Panc1 (cell line): ENCODE data around the gene ZNF669. TPM values are rescaled to one million over a fixed set of nuclear protein-coding genes. Genes with fewer than 3 reads are reported as not detected.

Experiments used
- ATAC-seq: fragments of 200-7000 bp; cut with Tn5 transposase; 2 replicates; pipeline ENCODE4 v1.9.1; 2020; ENCODE audit warnings: mild to moderate bottlenecking, moderate library complexity
- BruUV-seq: library from RNA; stranded (reverse); fragments of 400-500 nt; replicated peaks from 2 replicates; lab custom pipeline; 2021; lab: Mats Ljungman, UMichigan
- CTCF ChIA-PET: fragments of 300-600 bp; sonication (Branson Sonifier 250); formaldehyde crosslinking; loops from one replicate; lab custom pipeline; 2022; ENCODE audit warnings: antibody characterized with exemption; lab: Charles Lee
- POLR2A ChIA-PET: fragments of 300-600 bp; sonication (Branson Sonifier 250); formaldehyde crosslinking; loops from one replicate; lab custom pipeline; 2022; ENCODE audit warnings: antibody characterized with exemption; lab: Charles Lee
- DNase-seq: peaks from one replicate; pipeline ENCODE4 v3.0.0-alpha.2; 2010; ENCODE audit warnings: low read depth, low spot score
- H3K27ac ChIP-seq: 2 replicates; pipeline ENCODE4 v1.5.1; 2011; ENCODE audit warnings: mild to moderate bottlenecking, low read length, inconsistent platforms
- H3K27me3 ChIP-seq: fragments of 200-500 bp; sonication (Bioruptor generic); 2 replicates; pipeline ENCODE4 v1.6.0; 2014; ENCODE audit warnings: low read length, inconsistent platforms; ENCODE audit not compliant: control insufficient read depth, insufficient read depth
- H3K36me3 ChIP-seq: fragments of 200-500 bp; sonication (Bioruptor generic); 2 replicates; pipeline ENCODE4 v1.5.1; 2014; ENCODE audit warnings: inconsistent platforms, mild to moderate bottlenecking, low read length, moderate library complexity; ENCODE audit not compliant: control insufficient read depth, insufficient read depth
- H3K4me1 ChIP-seq: 2 replicates; pipeline ENCODE4 v1.5.1; 2011; ENCODE audit warnings: inconsistent platforms, mild to moderate bottlenecking, low read length, moderate library complexity; ENCODE audit not compliant: control insufficient read depth, insufficient read depth
- H3K4me3 ChIP-seq, 2 experiments: 2 replicates each; pipeline ENCODE4 v1.5.1; 2011 to 2012; ENCODE audit warnings: low read depth in 2 of 2, low read length in 2 of 2, mild to moderate bottlenecking in 2 of 2, inconsistent platforms in 1 of 2, moderate library complexity in 1 of 2
- H3K9me3 ChIP-seq: fragments of 200-500 bp; sonication (Bioruptor generic); 2 replicates; pipeline ENCODE4 v1.5.1; 2014; ENCODE audit warnings: low read depth, mild to moderate bottlenecking, inconsistent platforms, low read length, moderate library complexity; ENCODE audit not compliant: control insufficient read depth, insufficient read depth
- CTCF ChIP-seq: fragments of 450-650 bp; IDR thresholded peaks from 2 replicates; pipeline ENCODE4 v1.5.1; 2017; ENCODE audit warnings: mild to moderate bottlenecking
- POLR2AphosphoS5 ChIP-seq: IDR thresholded peaks from 2 replicates; pipeline ENCODE4 v1.6.1; 2012; ENCODE audit warnings: mild to moderate bottlenecking, low read depth, low read length, moderate library complexity
- REST ChIP-seq, 2 experiments: IDR thresholded peaks; 2 replicates each; pipeline ENCODE4 v1.6.1; 2011 to 2012; ENCODE audit warnings: low read depth in 2 of 2, control low read depth in 1 of 2, low read length in 1 of 2, mild to moderate bottlenecking in 1 of 2, moderate library complexity in 1 of 2; ENCODE audit not compliant: insufficient read depth in 1 of 2
- SIN3A ChIP-seq: IDR thresholded peaks from 2 replicates; pipeline ENCODE4 v1.6.1; 2012; ENCODE audit warnings: low read depth, mild to moderate bottlenecking, low read length, moderate library complexity, borderline replicate concordance; ENCODE audit not compliant: insufficient read depth
- TCF7L2 ChIP-seq: IDR thresholded peaks from 2 replicates; pipeline ENCODE4 v1.6.1; 2011; ENCODE audit warnings: mild to moderate bottlenecking, low read depth, low read length, inconsistent platforms
- in situ Hi-C: cut with HindIII; loops from 2 replicates; pipeline ENCODE4 v1.10.0; 2016; ENCODE audit warnings: low sequenced_read_pairs, low pct_unique_long_range_greater_than_20kb
- intact Hi-C: fragments of 100-400 bp; cut with micrococcal nuclease; formaldehyde crosslinking; loops from one replicate; pipeline ENCODE4 v1.10.0; 2022; ENCODE audit not compliant: unreplicated experiment
- total RNA-seq: library from RNA; stranded (reverse); gene quantifications from one replicate; pipeline ENCODE4 v1.2.1, GENCODE V29; 2021; ENCODE audit not compliant: unreplicated experiment

Gene ZNF669
- total RNA-seq, 1 experiment from 2014 or later = 13.9 TPM

GRCh38 chr1:247115141-247115510 is 11.0 kb upstream of the ZNF669 start:
- no peak overlapping the region for H3K27ac ChIP-seq
- no peak for DNase-seq
- in situ Hi-C loops (no loop called here), intact Hi-C loops (no loop called here)
- no peaks in the 10 kb centered on the region for H3K27me3 ChIP-seq
- no peak for ATAC-seq
- H3K9me3 ChIP-seq = no peaks in the 10 kb centered on the region
- no peak overlapping the region for H3K4me3 ChIP-seq
- ChIA-PET POLR2A (no interaction called here), CTCF (no interaction called here)
- TF ChIP-seq SIN3A = no peak
- no peaks in the 10 kb centered on the region for H3K36me3 ChIP-seq
- H3K4me1 ChIP-seq = peaks cover 21% of the 10 kb centered on the region
- no TSS peak for BruUV-seq

- in situ Hi-C loops (no loop called here), intact Hi-C loops (no loop called here)
- ChIA-PET POLR2A (no interaction called here), CTCF (no interaction called here)
- no TSS peak for BruUV-seq
- no peak overlapping the region for H3K27ac ChIP-seq
- no peak overlapping the region for H3K4me3 ChIP-seq
- H3K27me3 ChIP-seq = no peaks in the 10 kb centered on the region
- peaks cover 21% of the 10 kb centered on the region for H3K4me1 ChIP-seq
- no peaks in the 10 kb centered on the region for H3K36me3 ChIP-seq
- no peaks in the 10 kb centered on the region for H3K9me3 ChIP-seq
- DNase-seq (no peak), ATAC-seq (no peak)
- TF ChIP-seq POLR2AphosphoS5 (no peak), CTCF (no peak), REST (IDR thresholded peaks at IDR 0.05; ENCODE audit: insufficient read depth in 1 of 2, low read depth in 2 of 2, low read length in 1 of 2) (no peak), SIN3A (no peak), TCF7L2 (no peak)
Measured at GRCh38 chr1:247114351-247115140, 10.4 kb upstream of the ZNF669 start.

GRCh38 chr1:247113733-247114271 is 9.6 kb upstream of the ZNF669 start:
- ChIA-PET POLR2A (no interaction called here), CTCF (no interaction called here)
- no TSS peak for BruUV-seq
- DNase-seq = no peak
- H3K27ac ChIP-seq = no peak overlapping the region
- intact Hi-C loops (no loop called here), in situ Hi-C loops (no loop called here)
- H3K4me3 ChIP-seq = no peak overlapping the region
- TF ChIP-seq POLR2AphosphoS5 (no peak), TCF7L2 (no peak), CTCF (no peak), SIN3A (no peak), REST (IDR thresholded peaks at IDR 0.05; ENCODE audit: insufficient read depth in 1 of 2, low read depth in 2 of 2, low read length in 1 of 2) (no peak)
- no peaks in the 10 kb centered on the region for H3K36me3 ChIP-seq
- H3K27me3 ChIP-seq = no peaks in the 10 kb centered on the region
- H3K9me3 ChIP-seq = no peaks in the 10 kb centered on the region
- ATAC-seq = no peak
- peaks cover 21% of the 10 kb centered on the region for H3K4me1 ChIP-seq
